Left renal cortex interstitium (tissue), 4 donors: ENCODE data around the gene SDK2. TPM values are rescaled to one million over a fixed set of nuclear protein-coding genes. Genes with fewer than 3 reads are reported as not detected.
A peak's percentile ranks its signal among the peaks of the same experiment; 100 is the strongest.
"Not testable (repeated sequence)": the region's sequence is repeated elsewhere in the genome, so short reads cannot be mapped to it uniquely, and the experiment has no call there.

ENCODE experiments used
- DNase-seq, 4 donors: peaks; one replicate each; pipeline ENCODE4 v3.0.0-alpha.2; 2013; ENCODE audit warnings: low read depth in 4 of 4, low spot score in 2 of 4, missing footprints in 1 of 4
- polyA plus RNA-seq, 4 donors: library from polyadenylated mRNA; unstranded; fragments of 120-200 nt; gene quantifications; one replicate each; pipeline ENCODE4 v1.2.1, GENCODE V29; 2013; ENCODE audit not compliant: insufficient read length in 4 of 4

The SDK2 gene
- polyA plus RNA-seq, 4 donors: 8.8 to 12.2 (median 9.9) TPM

DNA sequence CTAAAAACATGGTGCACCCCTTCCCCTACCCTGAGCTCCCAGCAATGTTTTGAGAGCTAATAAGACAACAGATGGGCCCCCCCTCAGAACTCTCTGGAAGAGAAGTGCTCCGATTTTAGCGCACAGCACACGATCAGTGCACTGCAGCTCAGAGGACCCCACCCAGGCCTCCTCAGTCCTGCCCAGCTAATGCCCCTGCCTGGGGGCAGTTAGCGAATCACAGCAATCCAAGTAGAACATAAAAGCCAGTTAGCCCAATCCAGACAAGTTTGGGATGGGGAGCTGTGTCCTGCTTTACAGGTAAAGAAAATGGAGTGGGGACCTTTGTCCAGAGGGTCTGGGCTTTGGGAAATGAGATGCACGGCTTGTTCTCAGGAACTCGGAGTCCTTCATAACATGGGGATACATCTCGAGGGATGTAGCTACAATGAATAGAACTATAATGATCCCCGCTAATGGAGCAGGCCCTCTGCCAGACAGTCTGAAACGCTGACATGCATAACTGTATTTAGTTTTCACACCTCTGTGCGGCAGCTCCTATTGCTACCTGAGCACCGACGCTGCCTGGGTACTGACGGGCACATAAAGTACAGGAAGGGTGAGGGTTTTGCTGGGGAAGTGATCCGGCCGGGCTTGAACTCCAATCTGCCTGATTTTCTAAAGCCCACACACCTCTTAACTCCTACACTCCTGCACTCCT is 302.7 kb downstream of the SDK2 start:
- no peak for DNase-seq

DNA sequence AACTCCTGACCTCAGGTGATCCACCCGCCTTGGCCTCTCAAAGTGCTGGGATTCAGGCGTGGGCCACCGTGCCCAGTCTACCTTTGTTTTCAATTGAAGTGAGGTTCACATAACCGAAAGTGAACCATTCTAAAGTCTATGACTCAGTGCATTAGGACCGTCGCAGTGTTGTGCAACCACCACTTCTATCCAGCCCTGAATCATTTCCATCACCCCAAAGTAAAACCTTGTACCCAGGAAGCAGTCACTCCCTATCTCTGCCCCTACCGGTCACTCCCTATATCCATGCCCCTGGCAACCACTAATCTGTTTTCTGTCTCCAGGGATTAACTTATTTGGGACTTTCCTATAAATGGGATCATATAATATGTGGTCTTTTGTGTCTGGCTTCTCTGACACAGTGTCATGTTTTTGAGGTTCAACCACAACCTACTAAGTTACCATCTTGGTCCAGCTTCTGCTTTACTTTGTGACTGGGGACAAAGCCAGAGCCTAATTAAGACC is 304.1 kb downstream of the SDK2 start:
- no peak for DNase-seq

DNA sequence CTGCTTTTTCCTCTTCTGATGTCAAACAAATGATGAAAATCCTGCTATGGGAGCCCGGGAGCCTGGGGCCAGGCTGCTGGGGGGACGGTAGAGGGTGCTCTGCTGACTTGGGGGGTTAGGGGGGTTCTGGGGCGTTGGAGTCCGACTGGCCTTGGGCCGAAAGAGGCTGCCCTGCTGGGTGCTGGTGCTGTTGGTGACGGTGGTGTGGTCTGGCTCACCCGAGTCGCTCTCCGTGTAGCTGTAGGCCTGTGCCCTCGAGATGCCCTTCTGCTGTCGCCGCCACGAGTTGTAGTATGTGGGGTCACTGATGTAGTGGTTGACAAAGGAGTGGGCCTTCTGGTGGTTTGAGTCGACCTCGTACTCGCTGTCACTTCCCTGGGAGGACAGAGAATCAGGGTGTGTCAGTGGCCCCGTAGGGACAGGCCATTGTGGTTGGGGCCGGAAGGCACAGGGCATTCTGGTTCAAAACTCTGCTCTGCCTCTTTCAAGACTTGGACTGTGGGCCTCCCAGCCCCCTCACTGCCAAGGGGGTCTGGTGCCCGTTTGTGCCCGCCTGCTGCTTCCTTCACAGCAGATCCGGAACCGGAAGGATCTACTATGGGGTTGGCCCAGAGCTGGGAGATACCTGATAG is 305.6 kb downstream of the SDK2 start:
- no peak for DNase-seq

DNA sequence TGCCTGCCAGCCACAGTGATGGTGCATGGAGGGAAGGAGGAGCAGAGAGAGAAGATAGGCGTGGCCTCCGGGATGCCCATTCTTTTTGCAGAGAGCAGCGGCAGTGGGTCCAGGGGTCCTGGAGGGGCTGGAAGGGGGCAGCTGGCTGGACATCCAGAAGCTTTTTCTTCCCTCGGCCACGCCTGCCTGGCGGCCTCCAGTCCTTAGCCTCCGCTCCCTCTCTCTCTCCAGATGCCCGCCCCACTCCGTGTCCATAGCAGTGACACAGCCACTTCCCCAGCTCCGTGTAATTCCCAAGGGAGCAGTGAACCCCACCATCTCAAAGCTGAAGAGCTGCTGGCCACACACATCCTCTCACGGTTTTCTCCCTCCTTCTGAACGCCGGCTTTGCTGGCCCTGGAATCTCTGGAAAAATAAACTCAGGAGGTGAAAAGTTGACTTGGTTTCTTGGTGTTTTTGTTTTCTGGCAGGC is 306.2 kb downstream of the SDK2 start:
- DNase-seq: peak in 1 of 4 donors; percentile 37

DNA sequence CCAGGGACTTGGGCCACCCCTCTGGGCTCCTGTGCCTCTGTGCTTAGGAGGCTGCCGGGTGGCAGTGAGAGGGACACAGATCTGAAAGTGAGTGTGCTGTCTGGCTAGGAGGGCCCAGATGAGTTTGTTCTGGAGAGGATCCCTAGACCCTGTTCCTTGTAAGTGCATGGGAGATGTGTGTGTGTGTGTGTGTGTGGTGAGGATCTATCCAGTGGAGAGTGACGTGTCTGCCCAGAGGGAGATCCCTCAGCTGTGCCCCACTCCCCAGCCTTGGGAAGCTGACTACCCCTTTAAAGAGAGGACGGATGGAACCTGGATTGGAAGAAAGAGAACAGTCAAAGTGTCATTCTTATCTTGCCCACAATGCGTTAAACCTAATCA is 306.9 kb downstream of the SDK2 start:
- no peak for DNase-seq

DNA sequence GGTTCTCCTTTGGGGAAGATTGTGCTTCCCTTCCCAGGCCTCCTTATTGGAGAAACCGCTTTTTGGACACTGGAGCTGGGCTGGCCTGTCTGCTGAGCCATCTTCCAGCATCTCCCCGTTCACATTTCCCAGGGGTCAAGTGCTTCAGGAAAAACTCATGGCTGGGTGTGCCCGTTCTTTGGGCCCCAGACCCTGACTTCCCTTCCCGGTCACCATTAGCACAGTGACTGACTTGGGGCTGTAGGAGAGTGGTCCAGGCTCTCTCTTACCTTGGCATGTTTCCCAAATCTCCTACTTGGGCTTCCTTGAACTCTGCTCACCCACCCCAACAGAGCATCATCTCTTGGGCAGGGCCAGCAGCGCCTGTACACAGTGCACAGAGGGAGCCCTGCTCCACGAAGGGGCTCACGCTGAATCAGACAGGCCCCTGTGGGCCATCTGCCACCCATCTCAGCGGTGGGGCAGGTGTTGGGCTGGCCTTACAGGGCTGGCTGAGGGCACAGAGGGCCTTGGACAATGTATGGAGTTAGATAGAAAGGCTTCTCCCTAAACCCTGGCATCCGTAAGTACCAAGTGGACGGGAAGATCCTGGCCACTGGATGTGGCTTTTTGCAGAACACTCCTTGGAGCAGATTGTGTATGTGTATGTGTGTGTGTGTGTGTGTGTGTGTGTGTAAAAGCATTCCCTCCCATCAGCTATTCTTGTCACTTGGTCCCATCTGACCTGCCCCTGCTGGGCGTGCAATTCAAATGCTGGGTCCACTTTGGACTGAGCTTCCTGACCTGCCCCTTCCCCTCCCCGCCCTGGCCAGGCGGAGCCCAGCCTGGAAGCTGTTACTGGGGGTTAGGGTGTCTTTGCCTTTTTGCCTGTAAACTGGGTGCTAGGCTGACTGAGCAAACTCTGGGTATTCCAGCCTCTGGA is 307.6 kb downstream of the SDK2 start:
- no peak for DNase-seq

DNA sequence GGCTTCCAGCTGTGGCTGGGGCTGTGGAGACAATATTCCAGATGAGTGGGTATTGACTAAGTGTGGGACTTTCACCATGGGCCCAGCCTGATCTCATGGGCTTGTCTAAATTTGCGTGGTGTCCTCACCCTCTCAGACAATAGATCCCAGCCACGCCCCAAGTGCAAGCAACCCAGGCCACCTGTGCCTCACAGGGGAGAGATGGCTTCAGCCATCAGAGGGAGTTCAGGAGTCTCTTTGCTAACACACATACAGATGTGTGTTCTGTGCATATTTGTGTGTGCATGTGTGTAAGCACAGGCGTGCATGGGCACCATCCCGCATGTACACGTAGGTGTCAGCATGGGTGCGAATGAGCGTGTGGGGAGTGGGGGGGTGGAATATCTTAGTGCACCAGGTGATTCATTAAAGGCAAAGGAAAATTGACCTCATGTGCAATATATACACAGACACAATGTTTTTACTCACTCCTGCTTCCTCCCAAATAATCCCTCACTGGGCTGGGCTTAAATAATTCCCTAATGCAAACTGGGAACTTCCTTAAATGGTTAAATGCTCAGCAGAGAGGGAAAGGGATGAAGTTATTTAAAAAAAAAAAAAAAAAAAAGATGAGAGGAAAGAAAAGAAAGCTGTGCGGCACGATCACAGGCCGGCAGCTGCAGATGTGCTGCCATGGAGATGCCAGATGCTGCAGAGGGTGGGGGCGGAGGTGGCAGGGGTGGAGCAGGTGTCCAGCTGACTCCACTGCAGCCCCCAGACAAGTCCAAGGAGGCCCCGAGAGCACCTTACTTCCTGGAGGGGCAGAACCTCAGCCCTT is 308.4 kb downstream of the SDK2 start:
- no peak for DNase-seq

DNA sequence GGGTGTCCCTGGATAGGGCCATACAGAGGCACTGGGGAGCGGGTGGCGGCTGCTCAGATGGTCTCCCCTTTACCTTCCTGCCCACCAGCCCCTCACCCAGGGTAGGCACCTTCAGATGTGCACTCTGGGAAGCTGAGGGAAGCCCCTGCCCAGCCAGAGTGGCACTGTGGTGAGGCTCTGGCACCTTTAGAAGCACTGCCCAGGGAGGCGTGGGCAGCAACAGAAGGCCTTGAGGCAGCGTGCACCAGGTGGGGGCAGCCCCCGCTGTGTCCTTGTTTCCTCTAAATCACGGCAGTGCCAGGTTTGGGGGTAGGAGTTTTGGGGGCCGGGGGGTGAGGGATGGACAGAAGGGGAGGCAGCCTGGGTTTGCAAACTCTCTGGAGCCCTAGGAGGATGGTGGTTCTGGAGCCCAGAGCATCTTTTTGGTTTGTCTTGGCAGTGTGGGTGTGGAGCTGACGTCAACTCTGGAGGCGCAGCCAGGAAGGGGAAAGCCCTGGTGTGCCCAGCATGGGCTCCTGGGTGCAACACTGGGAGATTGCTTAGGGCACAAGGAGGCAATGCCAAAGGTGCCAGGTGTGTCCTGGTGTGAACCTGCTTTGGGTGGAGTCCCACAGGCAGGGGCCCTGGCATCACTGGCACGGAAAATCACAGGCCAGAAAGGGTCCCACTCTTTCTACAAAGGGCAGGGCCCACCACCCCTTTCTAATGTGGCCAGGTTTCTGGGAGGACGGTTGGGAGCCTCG is 309.3 kb downstream of the SDK2 start:
- no peak for DNase-seq

DNA sequence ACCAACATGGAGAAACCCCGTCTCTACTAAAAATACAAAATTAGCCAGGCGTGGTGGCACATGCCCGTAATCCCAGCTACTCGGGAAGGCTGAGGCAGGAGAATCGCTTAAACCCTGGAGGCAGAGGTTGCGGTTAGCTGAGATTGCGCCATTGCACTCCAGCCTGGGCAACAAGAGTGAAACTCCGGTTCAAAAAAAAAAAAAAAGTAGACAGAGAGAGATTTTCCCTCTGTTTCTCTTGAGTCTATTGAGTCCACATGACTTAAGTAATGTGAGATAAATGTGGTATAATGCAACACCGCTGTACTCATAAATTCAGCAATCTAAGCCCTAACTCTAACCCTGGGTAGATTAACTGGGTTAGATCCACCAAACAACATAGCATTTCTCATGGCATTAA is 310.8 kb downstream of the SDK2 start:
- DNase-seq: not testable (repeated sequence)

DNA sequence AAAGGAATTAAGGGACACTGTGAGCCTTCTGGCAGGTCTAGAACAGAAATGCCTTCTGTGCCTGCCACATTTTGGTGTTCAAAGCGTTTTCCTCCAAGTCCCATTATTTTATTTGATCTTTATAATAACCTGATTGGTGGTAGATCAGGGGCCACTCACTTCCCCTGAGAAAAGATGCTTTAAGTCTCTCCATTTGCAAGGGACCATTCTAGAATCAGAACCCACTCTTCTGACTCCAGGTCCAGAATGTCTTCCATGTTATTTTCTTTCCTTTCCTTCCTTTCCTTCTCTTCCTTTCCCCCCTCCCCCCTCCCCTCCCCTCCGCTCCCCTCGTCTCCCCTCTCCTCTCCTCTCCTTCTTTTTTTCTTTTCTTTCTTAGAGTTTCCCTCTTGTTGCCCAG is 313.2 kb downstream of the SDK2 start:
- DNase-seq: no peak

DNA sequence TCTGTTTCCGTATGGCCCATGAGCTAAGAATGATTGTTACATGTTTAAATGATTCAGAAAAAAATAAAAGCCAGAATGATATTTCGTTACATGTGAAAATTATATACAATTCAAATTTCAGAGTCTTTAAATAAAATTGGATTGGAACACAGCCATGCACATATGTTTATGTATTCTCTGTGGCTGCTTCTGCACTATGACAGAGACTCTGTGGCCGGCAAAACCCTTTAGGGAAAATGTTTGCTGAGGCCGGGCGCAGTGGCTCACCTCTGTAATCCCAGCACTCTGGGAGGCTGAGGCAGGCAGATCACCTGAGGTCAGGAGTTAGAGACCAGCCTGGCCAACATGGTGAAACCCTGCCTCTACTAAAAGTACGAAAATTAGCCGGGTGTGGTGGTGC is 316.6 kb downstream of the SDK2 start:
- DNase-seq: no peak

DNA sequence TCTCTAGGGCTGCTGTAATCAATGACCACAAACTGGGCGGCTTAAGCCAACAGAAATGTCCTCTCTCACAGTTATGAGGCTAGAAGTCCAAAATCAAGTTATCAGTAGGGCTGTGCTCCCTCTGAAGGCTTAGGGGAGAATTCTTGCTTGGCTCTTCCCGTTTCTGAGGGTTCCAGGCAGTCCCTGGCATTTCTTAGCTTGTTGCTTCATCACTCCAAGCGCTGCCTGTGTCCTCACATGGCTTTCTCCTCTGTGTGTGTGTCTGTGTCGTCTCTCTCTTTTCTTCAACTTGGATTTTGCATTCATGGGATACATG is 318.8 kb downstream of the SDK2 start:
- no peak for DNase-seq

DNA sequence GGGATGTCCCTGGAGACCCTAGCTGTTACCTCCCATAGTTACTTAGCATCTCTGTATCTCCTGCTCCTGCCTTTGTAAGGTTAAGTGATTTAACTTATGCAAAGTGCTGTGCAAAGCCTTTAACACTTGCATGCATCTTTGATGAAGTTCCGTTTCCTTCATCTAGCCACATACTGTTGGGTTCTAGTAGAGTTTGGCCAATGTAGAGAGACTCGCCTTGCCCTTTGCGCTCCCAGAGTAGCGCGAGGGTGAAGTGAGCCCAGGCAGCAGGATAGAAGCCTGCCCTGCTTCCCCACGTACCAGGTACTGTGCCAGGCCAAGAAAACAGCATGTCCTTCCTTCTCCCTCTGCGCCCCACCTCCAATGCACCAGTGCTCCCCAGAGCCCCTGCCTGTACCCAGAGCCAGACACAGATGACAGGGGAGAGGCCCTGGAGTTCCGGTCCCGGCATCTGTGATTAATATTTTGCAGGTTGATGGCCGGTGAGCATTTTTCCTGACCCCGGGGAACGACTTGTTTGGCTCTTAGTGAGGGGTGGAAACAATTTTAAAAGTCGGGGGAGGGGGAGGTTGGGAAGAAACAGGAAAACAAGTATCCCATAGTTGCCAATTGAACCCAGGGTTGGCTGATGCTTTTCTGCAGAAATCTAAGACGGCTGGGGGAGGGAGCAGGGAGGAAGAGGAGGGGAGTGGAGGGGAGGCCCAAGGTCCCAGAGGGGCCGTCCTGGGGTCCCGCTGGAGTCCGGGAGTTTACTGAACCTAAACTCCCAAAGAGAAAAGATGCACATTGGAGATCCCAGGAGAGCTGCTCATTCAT is 319.3 kb downstream of the SDK2 start:
- DNase-seq: no peak

DNA sequence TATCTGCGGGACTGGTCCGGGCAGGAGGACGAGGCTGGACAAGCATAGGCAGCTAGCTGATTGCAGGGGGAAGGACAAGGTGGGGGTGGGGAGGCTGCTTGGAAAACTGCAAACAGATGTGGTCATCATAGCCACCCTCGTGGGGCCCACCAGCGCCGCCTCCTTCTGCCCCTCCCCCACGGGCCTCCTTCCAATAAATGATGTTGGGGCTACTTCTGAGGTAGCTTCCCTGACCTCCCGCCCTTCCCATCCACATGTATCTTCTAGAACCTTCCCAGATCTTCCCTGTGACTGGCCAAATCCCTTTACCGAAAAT is 320.1 kb downstream of the SDK2 start:
- DNase-seq: no peak

DNA sequence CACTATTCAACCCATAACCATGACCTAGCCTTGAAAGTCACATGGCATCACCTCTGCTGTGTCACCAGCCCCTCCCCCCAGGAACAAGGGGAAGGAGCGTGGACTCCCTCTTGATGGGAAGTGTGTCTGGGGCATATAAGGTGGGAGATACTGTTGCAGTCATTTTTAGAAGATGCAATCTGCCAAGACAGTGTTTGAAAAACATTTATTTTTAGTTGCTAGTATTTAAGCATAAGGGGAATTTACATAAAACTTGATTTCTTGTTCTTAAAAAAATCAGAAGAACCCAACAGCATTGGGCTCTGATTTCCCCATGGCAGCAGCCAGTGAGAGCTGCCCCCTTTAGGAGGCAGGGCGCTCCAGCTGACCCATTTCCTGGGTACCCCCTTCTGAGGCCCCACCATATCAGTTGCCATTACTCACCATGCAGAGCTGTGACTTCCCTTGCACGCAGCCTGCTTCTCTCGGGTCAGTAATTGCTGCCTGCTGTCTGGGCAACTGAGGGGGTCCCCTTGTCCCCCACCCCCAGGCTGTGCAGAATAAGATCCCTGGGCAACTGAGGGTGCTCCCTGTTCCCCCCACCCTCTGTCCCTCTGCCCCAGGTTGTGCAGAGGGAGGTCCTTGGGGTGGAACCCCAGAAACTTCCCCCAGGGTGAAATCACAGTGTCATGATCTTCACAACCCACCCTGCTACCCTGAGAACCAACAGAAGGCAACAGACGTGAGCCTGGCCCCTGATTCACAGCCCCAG is 320.7 kb downstream of the SDK2 start:
- no peak for DNase-seq

DNA sequence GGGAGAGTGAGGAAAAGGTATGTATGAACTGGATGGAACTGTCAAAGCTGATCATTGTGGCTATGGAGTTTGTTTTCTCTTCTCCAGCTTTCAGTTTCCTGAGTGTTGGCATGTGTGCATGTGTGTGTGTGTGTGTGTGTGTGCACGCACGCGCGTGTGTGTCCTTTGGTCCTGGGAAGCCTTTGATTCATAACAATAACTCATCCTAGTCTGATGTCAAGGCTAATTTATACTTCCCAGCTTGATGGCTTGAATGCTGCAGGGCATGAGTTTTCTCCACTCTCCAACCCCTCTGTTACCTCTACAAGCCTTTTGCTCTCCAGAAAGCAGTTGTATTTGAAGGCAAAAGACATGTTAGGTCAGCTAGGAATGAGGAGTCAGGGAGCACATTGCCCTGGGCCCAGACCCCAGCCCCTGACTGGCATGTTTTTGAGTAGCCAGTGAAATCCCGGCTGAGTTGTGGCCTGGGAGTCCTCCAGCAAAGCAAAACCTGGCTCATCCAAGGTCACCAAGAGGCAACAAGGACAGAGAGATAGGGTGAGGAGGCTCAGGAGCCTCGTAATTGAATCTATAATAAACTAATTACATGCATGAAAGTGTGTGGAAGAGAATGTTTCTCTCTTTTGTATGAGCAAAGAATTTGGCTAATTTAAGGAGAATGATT is 323.5 kb downstream of the SDK2 start:
- DNase-seq: no peak

DNA sequence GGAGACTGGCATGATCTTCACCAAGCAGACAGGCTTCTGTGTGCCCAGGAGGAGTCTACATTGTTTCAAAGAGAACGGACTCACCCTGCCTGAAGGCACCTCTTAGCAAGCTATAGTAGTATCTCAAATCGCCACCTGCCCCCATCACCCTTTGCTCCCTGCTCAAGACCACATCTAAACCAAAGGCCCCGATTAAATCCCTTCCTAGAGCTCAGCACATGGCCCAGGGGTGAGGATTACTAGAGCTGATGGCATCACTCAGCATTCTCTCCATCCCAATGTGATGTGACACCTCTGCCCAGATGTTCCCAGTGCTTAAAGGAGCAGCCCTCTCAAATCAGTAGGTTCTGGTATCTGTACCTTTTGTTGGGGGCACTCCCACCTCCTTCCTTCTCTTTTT is 324.5 kb downstream of the SDK2 start:
- no peak for DNase-seq

DNA sequence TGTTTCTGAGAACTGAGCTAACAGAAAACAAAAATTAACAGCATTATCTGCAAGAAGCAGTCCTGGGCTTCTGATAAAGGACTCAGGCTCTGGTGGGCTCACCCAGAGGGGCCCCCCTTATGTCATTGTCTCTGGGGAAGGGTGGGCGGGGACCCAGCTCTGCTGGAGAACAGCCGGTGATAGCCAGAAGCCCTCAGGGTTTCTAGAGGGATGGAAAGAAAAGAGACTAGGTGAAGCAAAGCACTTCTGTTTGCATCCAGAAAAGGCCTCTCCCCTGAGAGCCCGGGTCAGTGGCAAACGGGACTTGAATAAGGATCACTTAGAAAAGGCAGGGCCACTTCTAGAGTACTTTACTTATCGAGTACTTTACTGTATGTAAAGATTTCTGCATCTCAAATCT is 325.4 kb downstream of the SDK2 start:
- no peak for DNase-seq
